Sigmoid colon (tissue), 7 donors: Measurements from ENCODE around the gene CACNA1F. TPM values are rescaled to one million over a fixed set of nuclear protein-coding genes. Genes with fewer than 3 reads are reported as not detected.
"Not testable (repeated sequence)": the region's sequence is repeated elsewhere in the genome, so short reads cannot be mapped to it uniquely, and the experiment has no call there.

Source experiments
- DNase-seq: peaks from one replicate; pipeline ENCODE4 v3.0.0-alpha.2; 2019
- H3K27ac ChIP-seq, 4 donors: fragments of 200-600 bp; sonication (generic); one replicate each; pipeline ENCODE4 v1.5.1; 2016 to 2019; ENCODE audit warnings: mild to moderate bottlenecking in 1 of 4
- H3K27me3 ChIP-seq, 3 donors: fragments of 200-600 bp; sonication (generic); one replicate each; pipeline ENCODE4 v1.5.1; 2019; ENCODE audit warnings: mild to moderate bottlenecking in 1 of 3
- H3K36me3 ChIP-seq, 4 donors: fragments of 200-600 bp; sonication (generic); one replicate each; pipeline ENCODE4 v1.5.1; 2016 to 2019
- H3K4me1 ChIP-seq, 4 donors: fragments of 200-600 bp; sonication (generic); one replicate each; pipeline ENCODE4 v1.5.1; 2017 to 2019
- H3K4me3 ChIP-seq, 4 donors: fragments of 200-600 bp; sonication (generic); one replicate each; pipeline ENCODE4 v1.5.1; 2017 to 2019; ENCODE audit warnings: mild to moderate bottlenecking in 2 of 4, moderate library complexity in 1 of 4
- H3K9me3 ChIP-seq, 4 donors: fragments of 200-600 bp in 3 of 4; sonication (generic) in 3 of 4; one replicate each; pipeline versions ENCODE4 v1.5.1 to v1.6.1; 2013 to 2019
- EP300 ChIP-seq, 4 donors: sonication (generic); formaldehyde crosslinking; IDR thresholded peaks; one replicate each; pipeline ENCODE4 v1.6.1; 2017; ENCODE audit warnings: antibody characterized with exemption in 4 of 4
- POLR2A ChIP-seq, 2 donors: fragments of 450-650 bp; IDR thresholded peaks; one replicate each; pipeline ENCODE4 v1.6.1; 2016; ENCODE audit warnings: antibody characterized with exemption in 2 of 2, mild to moderate bottlenecking in 2 of 2, moderate library complexity in 2 of 2
- POLR2AphosphoS5 ChIP-seq, 4 donors: sonication (generic); formaldehyde crosslinking; IDR thresholded peaks; one replicate each; pipeline ENCODE4 v1.6.1; 2017; ENCODE audit warnings: antibody characterized with exemption in 4 of 4
- WGBS, 2 donors: extraction: QIAGEN DNeasy Blood & Tissue Kit; methylation state at CpG; one replicate each; pipeline ENCODE4 v1.1.7; 2013; 5-methylcytosine and 5-hydroxymethylcytosine counted together
- intact Hi-C: fragments of 100-400 bp; cut with DNase I; formaldehyde crosslinking; loops from one replicate; pipeline ENCODE4 v1.15.1; 2023
- polyA plus RNA-seq, 3 donors: library from polyadenylated mRNA; stranded (reverse); fragments of 200-250 nt; gene quantifications; one replicate each; pipeline ENCODE4 v1.2.3, GENCODE V29; 2013
- total RNA-seq, 4 donors: library from RNA; depleted of rRNA; stranded (reverse); fragments of >200 nt; gene quantifications; one replicate each; pipeline ENCODE4 v1.1.0, GENCODE V29; 2016
- TF ChIP-seq, protein P1 (sequence below), 4 experiments: fragments of 450-650 bp in 3 of 4; fragments of 200-600 bp in 1 of 4; IDR thresholded peaks; one replicate each; pipeline ENCODE4 v1.5.1; 2016 to 2019; ENCODE audit warnings: antibody characterized with exemption in 4 of 4, mild to moderate bottlenecking in 3 of 4, moderate library complexity in 2 of 4
- donor health status: healthy with polysubstance abuse.
- donor health status: Bipolar disorder and iron deficiency.
- donor health status: healthy.

Gene CACNA1F
- total and polyA plus RNA-seq, 7 donors: under 0.01 to 0.70 (median 0.15) TPM; not detected in 3

DNA sequence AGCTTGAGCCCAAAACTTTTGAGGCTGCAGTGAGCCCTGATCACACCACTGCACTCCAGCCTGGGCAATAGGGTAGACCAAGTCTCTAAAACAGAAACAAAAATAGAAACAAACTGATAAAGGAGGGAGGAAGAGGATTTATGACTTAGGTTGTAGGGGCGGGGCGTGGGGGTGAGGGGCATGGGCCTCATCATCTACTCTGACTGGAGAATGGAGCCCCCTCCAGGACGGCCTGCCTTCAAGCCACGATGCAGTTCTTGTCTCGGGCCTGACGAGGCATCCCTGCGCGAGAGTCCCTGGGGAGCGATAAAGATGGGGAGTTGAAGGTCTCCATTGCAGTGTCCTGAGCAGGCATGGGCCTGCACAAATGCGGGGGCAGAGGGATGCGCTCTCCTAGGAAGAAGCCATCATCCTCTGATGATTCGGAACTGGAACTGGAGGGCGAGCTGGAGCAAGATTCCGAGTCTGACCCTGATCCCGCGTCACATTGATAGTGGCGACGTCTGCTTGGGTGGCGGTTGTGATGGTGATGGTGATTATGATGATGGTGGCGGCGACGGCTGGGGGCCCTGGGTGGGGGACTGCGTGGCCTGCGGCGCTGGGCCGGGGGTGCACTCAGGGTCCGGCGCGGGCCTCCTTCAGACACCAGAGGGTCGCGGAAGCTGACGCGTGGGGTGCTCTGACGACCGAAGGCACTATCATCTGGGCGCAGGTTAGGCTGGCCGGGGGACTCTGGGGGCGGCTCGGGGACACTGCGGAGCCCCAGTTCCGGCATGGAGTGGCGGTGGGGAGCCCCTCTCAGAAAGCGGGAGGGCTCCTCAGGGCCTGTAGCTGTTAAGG is 57.5 kb downstream of the CACNA1F start:
- peak overlapping the region in 2 of 4 donors; percentile 54 to 61 for H3K27ac ChIP-seq
- peaks cover 0 to 20% (median 5%) of the 10 kb centered on the region in 4 donors for H3K36me3 ChIP-seq
- peaks cover 0 to 27% (median 5%) of the 10 kb centered on the region in 4 donors for H3K4me1 ChIP-seq
- intact Hi-C loops: no loop called here
- DNase-seq: no peak
- no peak overlapping the region for H3K4me3 ChIP-seq
- H3K9me3 ChIP-seq: no peaks in the 10 kb centered on the region
- 94% methylated on average over 43 of the region's 43 CpGs for WGBS, 2 donors
- no peaks in the 10 kb centered on the region for H3K27me3 ChIP-seq
- no peak for TF ChIP-seq POLR2AphosphoS5 (IDR thresholded peaks at IDR 0.05)
- TF ChIP-seq, protein P1, sequence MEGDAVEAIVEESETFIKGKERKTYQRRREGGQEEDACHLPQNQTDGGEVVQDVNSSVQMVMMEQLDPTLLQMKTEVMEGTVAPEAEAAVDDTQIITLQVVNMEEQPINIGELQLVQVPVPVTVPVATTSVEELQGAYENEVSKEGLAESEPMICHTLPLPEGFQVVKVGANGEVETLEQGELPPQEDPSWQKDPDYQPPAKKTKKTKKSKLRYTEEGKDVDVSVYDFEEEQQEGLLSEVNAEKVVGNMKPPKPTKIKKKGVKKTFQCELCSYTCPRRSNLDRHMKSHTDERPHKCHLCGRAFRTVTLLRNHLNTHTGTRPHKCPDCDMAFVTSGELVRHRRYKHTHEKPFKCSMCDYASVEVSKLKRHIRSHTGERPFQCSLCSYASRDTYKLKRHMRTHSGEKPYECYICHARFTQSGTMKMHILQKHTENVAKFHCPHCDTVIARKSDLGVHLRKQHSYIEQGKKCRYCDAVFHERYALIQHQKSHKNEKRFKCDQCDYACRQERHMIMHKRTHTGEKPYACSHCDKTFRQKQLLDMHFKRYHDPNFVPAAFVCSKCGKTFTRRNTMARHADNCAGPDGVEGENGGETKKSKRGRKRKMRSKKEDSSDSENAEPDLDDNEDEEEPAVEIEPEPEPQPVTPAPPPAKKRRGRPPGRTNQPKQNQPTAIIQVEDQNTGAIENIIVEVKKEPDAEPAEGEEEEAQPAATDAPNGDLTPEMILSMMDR (IDR thresholded peaks at IDR 0.05): no peak
- no peak for TF ChIP-seq POLR2A (IDR thresholded peaks at IDR 0.05)
- TF ChIP-seq EP300 (IDR thresholded peaks at IDR 0.05): no peak

DNA sequence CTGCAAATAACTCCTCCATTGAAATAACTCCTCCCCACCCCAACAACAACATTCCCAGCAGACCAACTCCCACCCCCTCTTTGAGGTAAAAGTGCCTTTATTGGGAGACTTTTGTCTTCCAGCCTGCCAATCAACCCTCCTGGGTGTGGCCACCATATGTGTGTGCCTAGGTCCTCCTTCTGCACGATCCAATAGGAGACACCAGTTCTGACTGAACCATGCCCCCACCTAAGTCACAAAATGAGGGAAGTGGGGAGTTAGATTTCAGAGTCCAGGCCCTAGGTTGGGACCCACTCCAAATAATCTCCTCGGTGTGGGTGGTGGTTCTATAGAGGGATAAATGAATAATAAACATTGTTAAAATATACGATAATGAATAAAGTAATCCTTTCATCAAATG is 58.4 kb downstream of the CACNA1F start:
- Histone ChIP-seq H3K4me1 (peaks cover 0 to 27% (median 5%) of the 10 kb centered on the region in 4 donors), H3K4me3 (no peak overlapping the region), H3K27me3 (no peaks in the 10 kb centered on the region), H3K9me3 (no peaks in the 10 kb centered on the region), H3K27ac (no peak overlapping the region), H3K36me3 (peaks cover 0 to 17% (median 5%) of the 10 kb centered on the region in 4 donors)
- no peak for TF ChIP-seq POLR2AphosphoS5 (IDR thresholded peaks at IDR 0.05)
- TF ChIP-seq, protein P1 (IDR thresholded peaks at IDR 0.05): no peak
- intact Hi-C loops: no loop called here
- WGBS, 2 donors: 34 to 64% methylated on average over 3 of the region's 3 CpGs
- no peak for DNase-seq

DNA sequence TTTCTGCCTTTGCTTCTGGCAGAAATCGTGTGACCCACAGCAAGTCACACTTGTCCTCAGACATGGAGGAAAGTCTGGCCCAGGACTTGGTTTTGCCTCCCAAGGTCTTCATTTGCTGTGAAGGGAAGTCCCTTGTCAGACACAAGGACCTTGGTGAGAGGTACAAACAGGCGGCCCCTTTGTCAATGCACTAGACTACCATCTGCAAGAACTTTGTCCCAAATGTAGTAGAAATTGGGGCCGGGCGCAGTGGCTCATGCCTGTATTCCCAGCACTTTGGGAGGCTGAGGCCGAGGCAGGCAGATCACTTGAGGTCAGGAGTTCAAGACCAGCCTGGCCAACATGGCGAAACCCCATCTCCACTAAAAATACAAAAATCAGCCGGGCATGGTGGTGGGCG is 59.6 kb downstream of the CACNA1F start:
- H3K9me3 ChIP-seq, H3K27me3 ChIP-seq, DNase-seq, H3K4me3 ChIP-seq, intact Hi-C loops: not testable (repeated sequence)
- WGBS, 2 donors: 94 to 96% methylated on average over 8 of the region's 8 CpGs
- Histone ChIP-seq H3K36me3 (peaks cover 0 to 17% (median 5%) of the 10 kb centered on the region in 4 donors), H3K4me1 (peaks cover 0 to 27% (median 5%) of the 10 kb centered on the region in 4 donors), H3K27ac (peak overlapping the region; percentile 42 to 93 (median 90))

DNA sequence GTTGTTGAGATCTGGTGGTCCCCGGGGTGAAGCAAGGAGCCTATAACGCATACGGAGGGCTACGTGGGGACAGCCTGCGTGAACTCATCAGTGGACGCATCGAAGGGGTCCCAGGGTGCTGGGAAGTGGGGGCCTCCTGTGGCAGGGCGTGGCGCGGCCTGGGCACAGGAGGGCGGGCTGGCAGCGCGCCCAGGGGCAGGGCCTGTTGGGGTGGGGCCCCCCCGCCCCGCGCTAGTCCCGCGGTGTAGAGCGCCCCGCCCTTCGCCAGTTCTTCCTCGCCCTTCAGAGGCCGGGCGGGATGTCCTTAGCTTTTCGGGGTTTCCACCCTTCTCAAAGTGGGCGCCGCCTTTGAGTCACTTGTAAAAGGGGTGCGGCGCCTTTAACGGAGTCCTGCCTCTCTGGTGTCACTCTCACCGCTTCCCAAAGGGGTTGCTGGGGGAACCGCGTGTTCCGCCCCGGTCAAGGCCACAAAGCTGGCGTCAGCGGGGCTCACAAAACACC is 60.8 kb downstream of the CACNA1F start:
- peaks cover 0 to 32% (median 8%) of the 10 kb centered on the region in 4 donors for H3K4me1 ChIP-seq
- no peak for TF ChIP-seq EP300 (IDR thresholded peaks at IDR 0.05)
- peak in 3 of 4 donors; percentile 52 to 56 (median 52) for TF ChIP-seq POLR2AphosphoS5 (IDR thresholded peaks at IDR 0.05)
- TF ChIP-seq, protein P1 (IDR thresholded peaks at IDR 0.05): no peak
- H3K4me3 ChIP-seq: peak overlapping the region; percentile 42 to 65 (median 60)
- peaks cover 0 to 17% (median 5%) of the 10 kb centered on the region in 4 donors for H3K36me3 ChIP-seq
- no peaks in the 10 kb centered on the region for H3K27me3 ChIP-seq
- 0 to 1% methylated on average over 37 of the region's 37 CpGs for WGBS, 2 donors
- H3K9me3 ChIP-seq: no peaks in the 10 kb centered on the region
- peak overlapping the region; percentile 88 to 93 (median 92) for H3K27ac ChIP-seq
- peak; percentile 90 for DNase-seq
- intact Hi-C loops: no loop called here

DNA sequence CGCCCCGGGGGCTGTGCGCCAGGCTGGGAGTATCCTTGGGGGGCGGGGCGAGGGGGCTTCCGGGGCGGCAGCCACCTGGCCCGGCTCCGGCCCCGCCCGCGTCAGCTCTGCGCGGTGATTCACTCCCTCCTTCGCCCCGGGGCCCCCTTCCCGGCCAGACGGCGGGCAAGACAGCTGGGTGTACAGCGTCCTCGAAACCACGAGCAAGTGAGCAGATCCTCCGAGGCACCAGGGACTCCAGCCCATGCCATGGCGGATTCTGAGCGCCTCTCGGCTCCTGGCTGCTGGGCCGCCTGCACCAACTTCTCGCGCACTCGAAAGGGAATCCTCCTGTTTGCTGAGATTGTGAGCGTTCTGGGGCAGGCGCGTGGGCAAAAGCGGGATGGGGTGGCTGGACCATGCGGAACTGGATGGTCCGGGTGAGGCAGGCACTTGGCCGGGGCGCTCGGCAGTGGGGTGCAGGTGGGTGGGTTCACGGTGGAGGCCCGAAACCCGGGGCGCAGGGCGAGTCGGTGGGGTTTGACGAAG is 61.3 kb downstream of the CACNA1F start, which contains the start of gene PLP2:
Gene PLP2, plus strand, starts transcription at position 147 of the 528 bp plus-strand sequence. Its CDS starts 103 bp downstream, at position 250.
- intact Hi-C loops: no loop called here
- Histone ChIP-seq H3K27ac (peak within 1 kb of the TSS; percentile 88 to 93 (median 92)), H3K4me1 (peaks cover 0 to 27% (median 5%) of the 10 kb centered on the region in 4 donors), H3K9me3 (no peaks in the 10 kb centered on the region), H3K4me3 (peak within 1 kb of the TSS; percentile 42 to 65 (median 60)), H3K27me3 (no peaks in the 10 kb centered on the region), H3K36me3 (peaks cover 0 to 17% (median 5%) of the 10 kb centered on the region in 4 donors)
- 0 to 1% methylated on average over 46 of the region's 46 CpGs for WGBS, 2 donors
- TF ChIP-seq POLR2A (IDR thresholded peaks at IDR 0.05) (peak; percentile 40 to 45), POLR2AphosphoS5 (IDR thresholded peaks at IDR 0.05) (peak; percentile 75 to 91 (median 82)), EP300 (IDR thresholded peaks at IDR 0.05) (no peak)
- TF ChIP-seq, protein P1 (IDR thresholded peaks at IDR 0.05): no peak
- peak; percentile 85 for DNase-seq
